GM18511 (cell line): ENCODE results near the gene TRAF5.
A peak's percentile ranks its signal among the peaks of the same experiment; 100 is the strongest.
"Not testable (repeated sequence)": the region's sequence is repeated elsewhere in the genome, so short reads cannot be mapped to it uniquely, and the experiment has no call there.

Source experiments
- ATAC-seq: cut with Tn5 transposase; IDR thresholded peaks from one replicate; pipeline ENCODE4 v1.9.1; 2021; ENCODE audit warnings: mild to moderate bottlenecking, moderate library complexity; ENCODE audit not compliant: unreplicated experiment

The TRAF5 gene, protein sequence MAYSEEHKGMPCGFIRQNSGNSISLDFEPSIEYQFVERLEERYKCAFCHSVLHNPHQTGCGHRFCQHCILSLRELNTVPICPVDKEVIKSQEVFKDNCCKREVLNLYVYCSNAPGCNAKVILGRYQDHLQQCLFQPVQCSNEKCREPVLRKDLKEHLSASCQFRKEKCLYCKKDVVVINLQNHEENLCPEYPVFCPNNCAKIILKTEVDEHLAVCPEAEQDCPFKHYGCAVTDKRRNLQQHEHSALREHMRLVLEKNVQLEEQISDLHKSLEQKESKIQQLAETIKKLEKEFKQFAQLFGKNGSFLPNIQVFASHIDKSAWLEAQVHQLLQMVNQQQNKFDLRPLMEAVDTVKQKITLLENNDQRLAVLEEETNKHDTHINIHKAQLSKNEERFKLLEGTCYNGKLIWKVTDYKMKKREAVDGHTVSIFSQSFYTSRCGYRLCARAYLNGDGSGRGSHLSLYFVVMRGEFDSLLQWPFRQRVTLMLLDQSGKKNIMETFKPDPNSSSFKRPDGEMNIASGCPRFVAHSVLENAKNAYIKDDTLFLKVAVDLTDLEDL

DNA sequence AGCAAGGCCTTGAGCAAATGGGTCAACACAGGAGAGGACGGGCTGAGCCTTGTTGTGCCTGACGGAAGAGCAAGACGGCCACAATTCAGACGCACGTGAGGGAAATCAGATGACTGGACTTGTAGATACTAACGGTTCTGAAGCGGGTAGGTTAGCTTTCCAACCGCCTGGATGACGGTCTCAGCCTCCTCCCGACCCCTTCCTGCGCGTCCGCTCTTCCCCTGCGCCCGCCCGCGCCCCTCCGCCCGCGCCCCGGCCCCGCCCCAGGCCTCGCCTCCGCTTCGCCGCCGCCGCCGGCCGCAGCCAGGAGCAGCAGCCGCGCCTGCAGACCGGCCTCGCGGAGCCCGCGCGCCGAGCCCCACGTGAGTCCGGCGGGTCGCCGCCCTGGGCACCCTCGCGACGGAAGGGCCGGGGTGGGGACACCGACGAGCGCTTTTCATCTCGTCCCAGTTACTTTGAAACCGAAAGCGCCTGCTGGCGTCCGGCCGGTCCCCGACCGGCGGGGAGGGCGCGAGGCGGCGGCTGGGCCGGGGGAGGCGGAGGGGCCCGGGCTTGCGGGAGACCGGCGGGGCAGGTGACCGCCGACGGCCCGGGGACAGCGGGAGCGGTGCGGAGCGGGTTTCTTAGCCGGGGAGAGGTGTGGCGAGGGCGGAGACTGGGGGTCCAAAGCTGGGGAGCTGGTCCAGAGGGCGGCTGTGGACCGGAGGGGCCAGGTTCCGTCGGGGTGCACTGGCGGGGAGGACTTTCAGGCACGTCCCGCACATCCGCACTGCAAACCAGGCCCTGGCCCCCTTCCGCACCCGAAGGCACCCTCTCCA is at the start of gene TRAF5:
Gene TRAF5, plus strand, starts transcription at position 306 of the 818 bp plus-strand sequence. CDS start 26,407 bp downstream, outside the sequence.
- peak; percentile 41 for ATAC-seq

DNA sequence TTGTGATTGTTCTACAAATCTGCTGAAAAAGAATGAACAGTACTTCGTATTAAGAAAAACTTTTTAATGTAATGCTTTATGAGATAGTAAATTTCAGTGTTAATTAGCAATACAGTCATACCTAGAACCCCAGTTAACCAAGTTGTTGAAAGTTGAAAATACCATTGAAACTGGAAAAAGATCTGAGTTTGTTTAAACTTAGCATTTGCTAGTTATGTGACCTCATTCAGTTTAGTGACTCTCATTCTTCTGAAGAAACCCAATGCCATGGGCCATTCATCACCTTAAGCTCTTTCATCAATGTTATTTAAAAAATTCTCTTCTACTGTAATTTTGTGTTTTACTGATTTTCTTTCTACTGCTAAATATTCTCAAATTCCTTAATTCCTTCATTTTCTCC is 47.3 kb upstream of the TRAF5 start:
- no peak for ATAC-seq

DNA sequence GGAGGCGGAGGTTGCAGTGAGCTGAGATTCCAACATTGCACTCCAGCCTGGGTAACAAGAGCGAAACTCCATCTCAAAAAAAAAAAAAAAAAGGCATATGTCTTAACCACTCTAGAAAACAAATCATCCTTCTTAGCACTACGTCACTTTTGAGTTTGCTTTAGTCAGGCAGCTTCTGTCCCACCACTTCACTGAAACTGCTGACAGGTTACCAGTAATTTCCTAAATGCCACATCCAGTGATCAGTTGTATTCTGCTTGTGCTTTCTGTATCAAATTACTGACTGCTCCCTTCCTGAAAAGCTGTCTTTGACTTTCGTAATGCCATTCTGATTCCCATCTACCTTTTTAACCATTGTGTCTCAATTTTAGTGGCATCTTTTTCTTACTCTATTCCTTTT is 45.7 kb upstream of the TRAF5 start:
- no peak for ATAC-seq

DNA sequence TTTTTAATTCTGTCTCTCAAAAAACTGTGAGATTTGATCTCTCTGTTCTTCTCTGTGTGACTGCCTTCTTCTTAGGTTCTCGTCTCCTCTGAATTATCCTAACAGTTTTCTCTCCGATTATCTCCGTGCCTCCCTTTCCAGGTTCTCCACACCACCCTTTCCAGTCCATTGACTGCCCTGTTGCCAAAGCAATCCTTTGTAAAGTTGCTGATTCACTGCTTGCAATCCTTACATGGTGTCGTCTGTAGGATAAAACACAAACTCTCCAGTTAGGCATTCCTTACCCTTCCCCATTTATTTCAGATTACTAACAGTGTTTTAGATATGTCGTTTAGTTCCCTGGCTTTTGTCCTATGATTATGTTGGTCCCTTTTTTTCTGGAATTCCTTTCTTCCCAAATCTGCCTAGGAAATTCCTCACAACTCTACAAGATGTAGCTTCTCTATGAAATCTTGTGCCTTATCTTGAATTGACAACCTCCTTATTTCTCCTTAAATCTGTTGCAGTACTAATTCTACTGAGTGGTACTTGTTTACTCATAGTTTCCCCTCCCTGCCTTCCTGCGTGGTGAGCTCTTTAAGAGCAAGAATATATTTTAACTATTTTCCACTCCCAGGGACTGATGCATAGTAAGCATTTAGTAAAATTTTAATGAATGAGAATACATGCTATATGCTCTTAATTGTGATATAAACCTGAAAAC is 45.2 kb upstream of the TRAF5 start:
- ATAC-seq, result no peak

DNA sequence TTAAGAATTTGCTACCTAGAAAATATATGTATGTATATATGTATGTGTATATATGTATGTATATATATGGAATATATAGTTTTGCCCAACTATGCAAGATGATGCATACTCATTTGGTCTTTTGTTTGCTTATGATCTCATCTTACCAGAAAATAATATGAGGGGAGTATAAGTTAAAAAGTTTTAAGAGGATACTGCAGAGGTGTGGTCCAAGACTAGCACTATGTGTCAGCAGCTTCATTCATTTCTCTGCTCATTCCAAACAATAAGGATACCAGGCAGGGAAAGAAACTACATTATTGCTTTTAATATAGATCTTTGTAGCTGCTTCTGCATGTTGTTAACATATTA is 44.6 kb upstream of the TRAF5 start:
- ATAC-seq, result no peak

DNA sequence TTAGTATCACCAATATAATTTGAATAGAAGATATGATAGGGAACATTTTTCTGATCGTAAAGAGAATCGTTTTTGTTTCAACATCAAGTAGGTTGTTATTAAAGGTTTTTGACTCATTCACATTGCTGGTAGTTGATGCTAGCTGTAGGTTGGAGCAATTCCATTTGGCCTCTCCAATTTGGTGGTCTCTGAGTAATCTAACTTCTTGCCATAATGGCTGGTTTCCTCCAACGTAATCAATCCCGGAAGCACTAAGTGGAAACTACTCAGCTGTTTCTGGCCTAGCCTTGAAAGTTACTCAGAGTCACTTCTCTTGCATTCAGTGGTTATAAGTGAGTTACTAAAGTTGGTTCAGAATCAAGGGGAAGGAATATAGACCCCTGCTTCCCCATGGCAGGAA is 41.4 kb upstream of the TRAF5 start:
- no peak for ATAC-seq

DNA sequence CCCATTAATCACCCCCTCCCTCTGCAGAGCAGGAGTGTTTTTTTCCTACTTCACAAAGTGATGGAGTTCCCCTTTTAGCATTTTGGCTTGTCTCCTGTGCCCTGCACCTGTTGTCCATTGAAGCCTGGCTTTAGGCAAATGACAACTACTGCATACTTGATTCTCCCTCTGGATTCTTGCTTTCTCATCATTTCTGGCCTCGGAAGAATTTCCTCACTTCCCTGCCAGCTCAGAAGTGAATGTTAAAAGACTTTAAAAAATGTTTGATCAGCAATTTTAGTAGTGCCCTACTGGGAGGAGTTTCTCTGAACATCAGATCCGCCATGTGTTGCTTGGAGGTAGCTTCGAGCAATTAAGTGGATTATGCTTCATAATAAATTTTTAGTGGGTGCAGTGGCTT is 39.4 kb upstream of the TRAF5 start:
- no peak for ATAC-seq

DNA sequence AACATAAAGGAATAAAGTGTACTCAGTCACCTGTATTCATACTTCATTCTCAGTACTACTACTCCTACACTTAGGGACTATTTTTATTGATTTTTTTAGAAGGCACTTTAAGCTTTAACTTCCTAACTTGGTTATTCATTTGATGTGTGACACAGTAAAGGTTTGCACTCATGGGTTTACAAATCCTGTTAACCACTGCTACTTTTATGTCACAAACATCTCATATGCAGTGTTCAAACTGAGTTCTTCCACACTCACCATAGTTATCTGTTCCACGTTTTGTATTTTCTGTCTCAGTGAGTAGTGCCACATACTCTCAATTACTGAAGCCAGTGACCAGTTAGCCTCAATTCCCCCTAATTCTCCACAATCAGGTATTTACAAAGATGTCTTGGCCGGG is 34.2 kb upstream of the TRAF5 start:
- no peak for ATAC-seq

DNA sequence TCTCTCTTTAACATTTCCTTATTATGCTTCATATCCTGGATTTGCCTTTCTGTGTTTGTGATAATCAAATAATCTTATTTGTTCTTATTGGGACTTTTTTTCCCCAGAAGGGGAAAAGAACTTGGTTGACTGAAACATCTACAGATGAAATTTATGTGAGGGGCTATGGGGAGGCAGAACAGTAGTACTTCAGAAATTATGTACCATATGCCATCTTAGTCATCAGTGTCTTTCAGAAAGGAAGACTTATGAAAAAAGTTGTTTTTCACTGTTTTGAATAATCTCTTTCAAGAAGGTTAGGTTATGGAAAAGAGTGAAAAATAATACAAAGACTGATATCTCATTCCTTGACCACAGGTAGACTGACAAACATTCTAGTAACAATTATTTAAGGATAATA is 30.2 kb upstream of the TRAF5 start:
- no peak for ATAC-seq

DNA sequence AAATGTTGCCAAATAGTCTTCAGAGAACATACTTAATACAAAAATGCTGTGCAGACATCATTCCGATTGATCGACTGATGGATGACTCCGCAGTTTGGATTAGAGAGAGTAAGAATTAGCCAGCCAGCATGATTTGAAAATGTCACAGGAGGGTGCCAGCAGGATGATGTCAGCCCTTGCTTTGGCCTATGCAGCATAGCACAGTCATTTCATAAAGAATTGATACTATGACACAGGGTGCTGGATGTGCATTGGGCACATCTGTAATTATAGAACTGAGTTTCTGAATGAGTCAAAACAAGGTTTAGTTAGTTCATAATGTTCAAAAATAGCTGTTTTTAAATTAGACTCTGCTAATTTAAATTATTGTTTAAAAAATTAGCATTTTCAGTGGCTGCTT is 21.6 kb upstream of the TRAF5 start:
- ATAC-seq, result peak; percentile 100

DNA sequence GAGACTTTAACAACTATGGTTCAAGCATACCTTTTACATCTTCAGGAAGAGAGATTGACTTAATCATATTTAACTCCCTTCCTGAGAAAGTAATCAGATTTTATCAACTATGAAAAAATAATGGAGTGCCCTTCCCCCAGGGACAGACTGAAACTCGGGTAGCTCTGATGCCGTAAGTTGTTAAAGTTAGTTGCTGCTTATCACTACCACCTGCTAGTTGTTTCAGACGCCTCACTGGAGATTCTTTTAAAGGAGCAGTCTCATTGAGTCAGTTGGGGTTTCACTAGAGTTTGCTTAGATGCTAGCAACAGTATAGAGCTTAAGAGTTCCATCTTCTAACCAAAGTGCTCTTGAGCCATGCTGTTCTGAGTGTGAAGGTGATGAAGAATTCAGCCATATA is 17.0 kb upstream of the TRAF5 start:
- ATAC-seq, result no peak

DNA sequence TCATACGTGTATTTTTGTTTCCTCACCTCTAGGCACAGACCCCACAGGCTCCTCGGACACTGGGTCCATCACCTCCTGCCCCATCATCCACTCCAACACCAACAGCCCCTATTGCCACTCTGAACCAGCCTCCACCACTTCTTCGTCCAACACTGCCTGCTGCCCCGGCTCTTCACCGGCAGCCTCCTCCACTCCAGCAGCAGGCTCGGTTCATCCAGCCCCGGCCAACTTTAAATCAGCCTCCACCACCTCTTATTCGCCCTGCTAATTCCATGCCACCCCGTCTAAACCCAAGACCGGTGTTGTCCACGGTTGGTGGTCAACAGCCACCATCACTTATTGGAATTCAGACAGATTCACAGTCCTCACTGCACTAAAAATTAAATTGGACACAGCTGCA is 13.2 kb upstream of the TRAF5 start:
- no peak for ATAC-seq

DNA sequence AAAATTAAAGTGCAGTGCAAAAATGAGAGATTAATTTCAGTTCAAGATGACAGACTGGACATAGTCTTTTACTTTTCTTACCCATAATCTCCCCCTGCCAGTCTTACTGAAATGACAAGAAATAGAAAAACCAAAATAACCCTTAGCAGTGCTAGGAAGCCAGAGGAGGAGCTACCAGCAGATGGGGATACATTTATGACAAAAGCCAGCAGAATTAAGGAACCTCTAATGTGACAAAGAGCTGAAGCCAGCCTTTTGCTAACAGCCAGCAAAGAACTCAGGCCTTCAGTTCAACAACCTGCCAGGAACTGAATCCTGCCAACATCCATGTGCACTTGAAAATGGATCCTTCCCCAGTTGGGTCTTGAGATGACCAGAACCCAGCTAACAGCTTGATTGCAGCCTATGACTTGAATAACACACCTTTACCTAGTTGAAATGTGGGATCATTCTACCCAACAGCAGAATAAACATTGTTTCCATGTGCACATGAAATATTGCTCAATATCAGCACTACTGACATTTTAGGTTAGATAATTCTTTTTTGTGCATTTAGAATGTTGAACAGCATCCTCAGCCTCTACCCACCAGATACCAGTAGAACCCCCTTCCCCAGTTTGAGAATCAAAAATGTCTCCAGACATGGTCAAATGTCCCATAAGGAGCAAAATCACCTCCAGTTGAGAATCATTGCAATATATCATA is 7.9 kb upstream of the TRAF5 start:
- no peak for ATAC-seq

DNA sequence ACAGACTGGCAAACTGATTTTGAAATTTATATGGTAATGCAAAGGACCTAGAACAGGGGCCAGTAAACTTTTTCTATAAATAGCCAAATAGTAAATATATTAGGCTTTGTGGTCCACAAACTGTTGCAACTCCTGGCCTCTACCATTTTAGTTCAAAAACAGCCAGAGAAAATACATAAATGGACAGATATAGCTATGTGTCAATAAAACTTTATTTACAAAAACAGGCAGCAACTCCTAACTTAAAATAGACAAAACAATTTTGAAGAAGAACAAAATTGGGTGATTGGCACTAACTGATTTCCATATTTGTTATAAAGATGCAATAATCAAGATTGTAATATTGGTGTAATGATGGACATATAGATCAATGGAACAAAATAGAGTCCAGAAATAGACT is 6.7 kb upstream of the TRAF5 start:
- ATAC-seq, result no peak

DNA sequence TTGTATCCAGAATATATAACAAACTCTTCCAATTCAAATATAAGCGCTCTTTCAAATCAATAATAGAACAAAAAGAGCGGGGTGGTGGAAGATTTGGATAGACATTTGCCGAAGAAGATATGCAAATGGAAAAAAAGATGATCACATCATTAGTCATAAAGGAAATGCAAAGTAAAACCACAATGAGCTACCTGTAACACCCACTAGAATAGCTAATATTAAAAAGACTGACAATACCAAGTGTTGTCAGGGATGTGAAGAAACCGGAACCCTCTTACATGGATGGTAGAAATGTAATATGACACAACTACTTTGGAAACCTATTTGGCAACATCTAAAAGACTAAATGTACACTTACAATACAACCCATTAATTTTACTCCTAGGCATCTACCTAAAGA is 5.7 kb upstream of the TRAF5 start:
- no peak for ATAC-seq

DNA sequence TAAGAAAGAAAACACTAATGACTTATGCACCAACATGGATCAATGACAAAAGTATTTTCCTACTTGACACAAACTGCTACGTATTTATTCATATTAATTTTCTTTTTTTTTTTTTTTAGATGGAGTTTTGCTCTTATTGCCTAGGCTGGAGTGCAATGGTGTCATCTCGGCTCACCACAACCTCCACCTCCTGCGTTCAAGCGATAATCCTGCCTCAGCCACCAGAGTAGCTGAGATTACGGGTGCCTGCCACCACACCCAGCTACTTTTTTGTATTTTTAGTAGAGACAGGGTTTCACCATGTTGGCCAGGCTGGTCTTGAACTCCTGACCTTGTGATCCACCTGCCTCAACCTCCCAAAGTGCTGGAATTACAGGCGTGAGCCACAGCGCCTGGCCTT is 5.0 kb upstream of the TRAF5 start:
- not testable (repeated sequence) for ATAC-seq

DNA sequence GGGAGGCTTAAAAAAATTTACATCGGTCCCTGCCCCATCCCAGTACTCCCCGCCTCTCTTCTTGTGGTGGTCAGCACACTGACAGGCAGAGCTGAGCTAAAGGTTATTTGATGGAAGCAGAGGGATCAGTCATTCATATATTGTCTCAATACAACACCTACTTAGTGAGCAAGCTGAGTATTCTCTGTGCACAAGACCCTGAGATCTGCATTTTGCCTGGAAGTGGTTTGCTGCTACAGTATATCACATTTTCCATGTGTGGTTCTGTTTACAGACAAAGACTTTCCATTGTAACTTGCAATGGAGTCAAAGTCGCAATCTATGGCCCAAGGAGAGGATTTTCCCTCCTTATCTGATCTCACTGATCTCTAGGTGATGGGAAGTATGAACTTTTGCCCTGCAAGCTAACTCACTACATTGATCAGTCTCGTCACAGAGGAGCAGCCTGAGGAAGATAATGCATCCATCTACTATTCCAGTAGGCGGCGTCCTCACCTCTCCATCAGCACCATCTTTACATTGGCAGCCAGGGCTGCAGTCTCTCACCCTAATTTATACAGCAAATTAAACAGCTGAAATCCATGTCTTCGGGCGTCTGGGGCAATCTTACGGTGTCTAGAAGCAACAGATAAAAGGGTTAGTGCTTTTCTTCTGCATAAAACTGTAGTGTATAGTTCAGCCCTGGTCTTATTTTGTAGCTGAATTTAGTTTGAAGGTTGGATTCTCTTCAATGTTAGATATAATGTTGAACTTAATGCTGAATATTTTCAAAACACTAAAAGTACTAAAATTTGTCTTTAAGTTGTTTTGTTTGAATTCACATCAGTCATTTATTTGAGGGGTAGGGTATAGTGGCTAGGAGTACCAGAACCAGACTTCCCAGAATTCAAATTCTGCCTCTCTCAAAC is 3.2 kb upstream of the TRAF5 start:
- ATAC-seq, result peak; percentile 57

DNA sequence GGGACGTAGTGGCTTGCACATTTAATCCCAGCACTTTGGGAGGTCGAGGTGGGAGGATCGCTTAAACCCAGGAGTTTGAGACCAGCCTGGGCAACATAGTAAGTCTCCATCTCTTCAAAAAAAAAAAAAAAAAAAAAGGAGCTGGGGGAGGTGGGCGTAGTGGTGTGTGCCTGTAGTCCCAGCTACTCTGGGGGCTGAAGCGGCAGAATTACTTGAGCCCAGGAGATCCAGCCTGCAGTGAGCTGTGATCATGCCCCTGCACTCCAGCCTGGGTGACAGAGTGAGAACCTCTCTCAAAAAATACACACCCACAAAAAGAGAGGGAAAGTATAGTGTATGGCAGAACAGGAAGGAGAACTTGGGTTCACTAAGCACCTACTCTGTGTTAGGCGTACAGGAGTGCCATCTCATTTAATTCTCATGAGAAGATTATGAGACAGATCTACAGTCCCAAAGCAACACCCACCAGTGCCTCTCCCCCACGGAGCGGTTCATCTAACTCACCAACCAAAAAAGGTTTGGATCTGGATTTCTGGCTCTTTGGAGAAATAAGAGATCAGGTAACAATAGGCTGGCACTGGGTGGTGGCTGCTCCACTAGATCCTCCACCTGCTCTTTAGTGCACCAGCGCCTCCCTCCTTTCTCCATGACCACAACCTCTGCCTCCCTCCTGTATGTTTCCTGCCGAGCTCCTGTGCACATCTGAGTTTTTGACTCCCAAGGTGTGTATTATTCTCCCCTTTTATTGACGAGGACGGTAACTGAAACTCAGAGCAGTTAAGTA is 1.4 kb upstream of the TRAF5 start:
- no peak for ATAC-seq

DNA sequence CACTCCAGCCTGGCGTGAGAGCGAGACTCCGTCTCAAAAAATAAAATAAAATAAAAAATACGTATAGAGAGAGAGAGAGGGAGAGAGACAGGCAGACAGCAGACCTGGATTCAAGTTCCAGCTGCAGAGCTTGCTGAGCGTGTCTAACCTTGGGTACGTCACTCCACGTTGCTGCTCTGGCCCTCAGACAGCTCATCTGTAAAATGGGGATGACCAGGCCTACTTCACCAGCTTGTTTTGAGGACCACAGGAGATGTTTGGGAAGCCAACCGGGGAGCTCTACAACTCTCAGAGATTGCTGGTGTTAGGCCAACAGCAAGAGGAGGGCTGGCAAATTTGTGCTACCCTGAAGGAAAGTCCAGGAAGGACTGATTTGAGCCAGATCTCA is 499 bp upstream of the TRAF5 start:
- no peak for ATAC-seq
